A673 (cell line): ENCODE data around the gene DUOXA1. TPM values are rescaled to one million over a fixed set of nuclear protein-coding genes. Genes with fewer than 3 reads are reported as not detected.

Experiments
- BruUV-seq: library from RNA; stranded (reverse); fragments of 400-500 nt; replicated peaks from 2 replicates; lab custom pipeline; 2021; lab: Mats Ljungman, UMichigan
- CTCF ChIA-PET: fragments of 300-600 bp; sonication (Branson Sonifier 250); formaldehyde crosslinking; loops from one replicate; lab custom pipeline; 2022; ENCODE audit warnings: antibody characterized with exemption; lab: Charles Lee
- POLR2A ChIA-PET: fragments of 300-600 bp; sonication (Branson Sonifier 250); formaldehyde crosslinking; loops from one replicate; lab custom pipeline; 2022; ENCODE audit warnings: antibody characterized with exemption; ENCODE audit not compliant: low non-redundant PET; lab: Charles Lee
- DNase-seq: peaks from one replicate; pipeline ENCODE4 v3.0.0-alpha.2; 2015; ENCODE audit warnings: low spot score
- H3K27ac ChIP-seq: fragments of 200-600 bp; sonication (generic); 2 replicates; pipeline ENCODE4 v1.5.1; 2016; ENCODE audit warnings: mixed run types, low read depth, mild to moderate bottlenecking, mixed read lengths, antibody characterized with exemption, low read length; ENCODE audit not compliant: poor library complexity, severe bottlenecking
- H3K27me3 ChIP-seq: fragments of 200-600 bp; sonication (generic); replicated peaks from 2 replicates; pipeline ENCODE4 v1.6.1; 2017; ENCODE audit warnings: mixed run types, low read depth, mild to moderate bottlenecking, mixed read lengths, antibody characterized with exemption, low read length; ENCODE audit not compliant: insufficient read depth, poor library complexity
- H3K36me3 ChIP-seq: fragments of 200-600 bp; sonication (generic); 2 replicates; pipeline ENCODE4 v1.6.1; 2016; ENCODE audit warnings: mixed run types, mild to moderate bottlenecking, mixed read lengths, antibody characterized with exemption, low read length; ENCODE audit not compliant: insufficient read depth, poor library complexity, severe bottlenecking
- H3K4me1 ChIP-seq: fragments of 200-600 bp; sonication (generic); 2 replicates; pipeline ENCODE4 v1.6.1; 2017; ENCODE audit warnings: mixed run types, mild to moderate bottlenecking, mixed read lengths, antibody characterized with exemption, low read length; ENCODE audit not compliant: insufficient read depth, poor library complexity, severe bottlenecking
- H3K4me3 ChIP-seq: fragments of 200-600 bp; sonication (generic); 2 replicates; pipeline ENCODE4 v1.5.1; 2016; ENCODE audit warnings: low read depth, mixed run types, mild to moderate bottlenecking, mixed read lengths, low read length; ENCODE audit not compliant: poor library complexity, severe bottlenecking
- H3K9me3 ChIP-seq: fragments of 200-600 bp; sonication (generic); 2 replicates; pipeline ENCODE4 v1.6.1; 2016; ENCODE audit warnings: mixed run types, low read depth, mild to moderate bottlenecking, mixed read lengths, antibody characterized with exemption, low read length; ENCODE audit not compliant: poor library complexity, severe bottlenecking
- CTCF ChIP-seq: fragments of 300-800, 200-600 bp; sonication (generic); conservative IDR thresholded peaks from 2 replicates; pipeline ENCODE4 v1.5.1; 2017; ENCODE audit warnings: low read depth, mild to moderate bottlenecking, antibody characterized with exemption, low read length, moderate library complexity, mixed read lengths
- EZH2 ChIP-seq: fragments of 200-600 bp; sonication (generic); IDR thresholded peaks from 2 replicates; pipeline ENCODE4 v1.6.1; 2017; ENCODE audit warnings: borderline replicate concordance, low read depth, mild to moderate bottlenecking, mixed read lengths, antibody characterized with exemption, low read length; ENCODE audit not compliant: poor library complexity, severe bottlenecking
- intact Hi-C: fragments of 100-400 bp; cut with micrococcal nuclease; formaldehyde crosslinking; loops from one replicate; pipeline ENCODE4 v1.10.0; 2022; ENCODE audit not compliant: unreplicated experiment
- total RNA-seq: library from RNA; stranded (reverse); gene quantifications from 2 replicates; pipeline ENCODE4 v1.2.3, GENCODE V29; 2021

The DUOXA1 gene
- total RNA-seq, 1 experiment from 2014 or later, result 0.95 TPM

GRCh38 chr15:45094358-45094730, 35.3 kb downstream of the DUOXA1 start:
- no peaks in the 10 kb centered on the region for H3K36me3 ChIP-seq
- no peaks in the 10 kb centered on the region for H3K27me3 ChIP-seq
- no TSS peak for BruUV-seq
- no peak overlapping the region for H3K4me3 ChIP-seq
- TF ChIP-seq EZH2 (no peak), CTCF (no peak)
- no peaks in the 10 kb centered on the region for H3K9me3 ChIP-seq
- POLR2A ChIA-PET, result no interaction called here
- no peak overlapping the region for H3K27ac ChIP-seq
- intact Hi-C loops, result no loop called here
- DNase-seq, result no peak
- CTCF ChIA-PET, result no interaction called here
- no peaks in the 10 kb centered on the region for H3K4me1 ChIP-seq

- POLR2A ChIA-PET, result no interaction called here
- Histone ChIP-seq H3K27ac (no peak overlapping the region), H3K36me3 (no peaks in the 10 kb centered on the region), H3K4me3 (no peak overlapping the region), H3K9me3 (no peaks in the 10 kb centered on the region), H3K4me1 (no peaks in the 10 kb centered on the region), H3K27me3 (no peaks in the 10 kb centered on the region)
- no peak for DNase-seq
- TF ChIP-seq EZH2 (no peak), CTCF (no peak)
- CTCF ChIA-PET, result no interaction called here
- intact Hi-C loops, result no loop called here
- BruUV-seq, result no TSS peak
Observed at GRCh38 chr15:45093622-45094357, 35.9 kb downstream of the DUOXA1 start.

GRCh38 chr15:45093013-45093412, 36.7 kb downstream of the DUOXA1 start:
- no peaks in the 10 kb centered on the region for H3K4me1 ChIP-seq
- intact Hi-C loops, result no loop called here
- H3K27ac ChIP-seq, result no peak overlapping the region
- no peaks in the 10 kb centered on the region for H3K36me3 ChIP-seq
- ChIA-PET POLR2A (no interaction called here), CTCF (no interaction called here)
- H3K4me3 ChIP-seq, result no peak overlapping the region
- no peak for TF ChIP-seq CTCF
- TF ChIP-seq EZH2, result no peak
- DNase-seq, result no peak
- H3K9me3 ChIP-seq, result no peaks in the 10 kb centered on the region
- no peaks in the 10 kb centered on the region for H3K27me3 ChIP-seq
- no TSS peak for BruUV-seq
